ENCODE data around the gene C10orf143.
"Not testable (repeated sequence)": the region's sequence is repeated elsewhere in the genome, so short reads cannot be mapped to it uniquely, and the experiment has no call there.

The C10orf143 gene

DNA sequence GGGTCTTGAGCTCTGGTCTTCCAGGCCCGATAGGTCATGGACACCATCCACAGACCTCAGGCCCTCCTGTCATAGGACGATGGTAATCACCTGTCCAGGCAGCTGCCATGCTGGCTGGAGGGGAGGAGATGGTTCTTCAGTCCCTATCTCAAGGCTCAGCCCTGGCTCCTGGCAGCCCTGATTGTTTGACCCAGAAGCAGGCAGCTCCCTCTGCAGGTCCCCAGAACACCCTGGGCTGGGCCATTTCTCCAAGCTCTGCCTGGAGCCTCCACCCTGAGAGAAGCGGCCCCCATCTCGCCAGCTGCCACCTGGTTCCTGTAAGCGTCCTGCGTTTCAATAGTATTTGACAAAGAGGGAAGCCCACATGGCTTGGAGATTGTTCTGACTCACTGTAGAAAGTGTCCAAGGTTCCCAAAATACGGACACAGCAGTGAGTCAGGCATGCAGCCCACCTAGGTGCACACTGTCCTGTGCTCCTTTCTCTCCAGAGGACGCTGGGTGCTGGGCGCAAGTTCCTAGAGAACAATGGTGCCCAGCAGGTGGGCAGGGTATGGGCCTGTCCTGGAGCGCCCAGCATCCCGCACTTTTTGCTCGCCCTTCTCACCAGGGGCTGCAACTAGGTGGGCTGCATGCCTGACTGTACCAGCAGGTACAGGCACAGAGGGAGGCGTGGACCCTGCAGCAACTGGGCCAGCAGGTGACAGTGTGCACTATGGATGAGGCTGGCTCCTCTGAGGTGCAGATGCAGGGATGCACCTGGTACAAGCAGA is 74.1 kb downstream of the C10orf143 start:
- no peak for DNase-seq (ENCODE audit: low read depth in 2 of 2)

- no peak for DNase-seq (ENCODE audit: low read depth in 2 of 2)
These were observed 81.4 kb downstream of the C10orf143 start for GRCh38 chr10:130029209-130029608.

DNA sequence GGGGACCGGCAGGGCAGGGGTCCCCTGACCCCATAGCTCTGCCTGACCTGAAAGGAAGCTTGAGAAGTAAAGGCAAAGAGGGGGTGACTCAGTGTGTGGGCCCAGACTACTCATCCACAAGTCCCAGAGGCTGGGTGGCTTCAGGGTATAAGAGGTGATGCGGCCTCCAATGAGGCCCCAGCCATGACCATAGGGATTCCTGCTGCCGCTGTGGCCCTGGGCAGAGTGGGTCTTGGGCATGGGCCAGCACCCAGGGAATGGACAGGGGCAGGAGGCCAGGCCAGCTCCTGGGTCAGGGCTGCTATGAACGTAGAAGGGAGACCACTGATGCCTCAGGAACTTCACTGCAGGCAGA is 82.2 kb downstream of the C10orf143 start:
- DNase-seq (ENCODE audit: low read depth in 2 of 2): no peak

DNA sequence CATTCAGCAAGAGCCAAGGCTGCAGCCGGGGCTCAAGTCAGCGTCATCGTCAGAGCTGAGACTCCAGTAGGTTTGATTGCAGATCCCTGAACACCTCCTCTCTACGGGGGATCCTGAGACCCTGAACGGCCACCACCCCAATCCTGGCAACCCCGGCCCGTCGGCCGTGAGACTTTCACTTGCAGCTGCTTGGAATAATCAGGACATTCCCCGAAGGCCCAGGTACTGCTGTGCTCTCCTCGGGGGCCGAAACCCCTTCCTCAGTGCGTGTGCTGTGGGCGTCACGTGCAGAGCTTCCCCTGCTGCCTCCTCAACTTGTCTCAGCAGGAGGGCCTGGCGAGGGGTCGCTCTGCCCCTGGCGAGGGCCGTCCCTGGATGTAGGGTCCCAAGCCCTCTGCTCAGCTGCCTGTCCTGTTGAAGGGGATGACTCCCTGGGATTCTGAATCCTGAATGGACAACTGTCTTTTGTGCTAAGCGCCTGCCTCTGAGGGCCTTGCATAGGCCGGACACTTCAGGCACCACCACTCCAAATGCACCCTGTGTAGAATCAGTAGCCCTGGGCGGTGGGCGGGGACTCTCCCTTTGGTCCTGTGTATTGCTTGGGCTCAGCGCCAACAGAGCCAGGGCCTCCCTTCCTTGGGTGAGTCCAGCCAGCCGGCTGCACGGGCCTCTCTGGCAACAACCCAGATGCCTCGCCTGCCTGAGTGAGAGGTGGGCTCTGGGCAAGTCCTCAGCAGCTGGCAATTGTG is 82.7 kb downstream of the C10orf143 start:
- DNase-seq (ENCODE audit: low read depth in 2 of 2): no peak

GRCh38 chr10:130026670-130027456 is 83.8 kb downstream of the C10orf143 start:
- DNase-seq (ENCODE audit: low read depth in 2 of 2): no peak

GRCh38 chr10:130025811-130026485 is 84.7 kb downstream of the C10orf143 start:
- DNase-seq (ENCODE audit: low read depth in 2 of 2): no peak

GRCh38 chr10:130025326-130025725 is 85.3 kb downstream of the C10orf143 start:
- no peak for DNase-seq (ENCODE audit: low read depth in 2 of 2)

- DNase-seq (ENCODE audit: low read depth in 2 of 2): no peak
These were observed 85.8 kb downstream of the C10orf143 start for GRCh38 chr10:130024779-130025325.

DNA sequence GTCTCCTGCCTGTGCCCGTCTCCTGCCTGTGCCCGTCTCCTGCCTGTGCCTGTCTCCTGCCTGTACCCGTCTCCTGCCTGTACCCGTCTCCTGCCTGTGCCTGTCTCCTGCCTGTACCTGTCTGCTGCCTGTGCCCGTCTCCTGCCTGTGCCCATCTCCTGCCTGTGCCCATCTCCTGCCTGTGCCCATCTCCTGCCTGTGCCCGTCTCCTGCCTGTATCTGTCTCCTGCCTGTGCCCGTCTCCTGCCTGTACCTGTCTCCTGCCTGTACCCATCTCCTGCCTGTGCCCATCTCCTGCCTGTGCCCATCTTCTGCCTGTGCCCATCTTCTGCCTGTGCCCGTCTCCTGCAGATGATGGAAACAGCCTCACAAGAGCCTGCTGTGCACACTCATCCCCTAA is 86.3 kb downstream of the C10orf143 start:
- DNase-seq (ENCODE audit: low read depth in 2 of 2): not testable (repeated sequence)

DNA sequence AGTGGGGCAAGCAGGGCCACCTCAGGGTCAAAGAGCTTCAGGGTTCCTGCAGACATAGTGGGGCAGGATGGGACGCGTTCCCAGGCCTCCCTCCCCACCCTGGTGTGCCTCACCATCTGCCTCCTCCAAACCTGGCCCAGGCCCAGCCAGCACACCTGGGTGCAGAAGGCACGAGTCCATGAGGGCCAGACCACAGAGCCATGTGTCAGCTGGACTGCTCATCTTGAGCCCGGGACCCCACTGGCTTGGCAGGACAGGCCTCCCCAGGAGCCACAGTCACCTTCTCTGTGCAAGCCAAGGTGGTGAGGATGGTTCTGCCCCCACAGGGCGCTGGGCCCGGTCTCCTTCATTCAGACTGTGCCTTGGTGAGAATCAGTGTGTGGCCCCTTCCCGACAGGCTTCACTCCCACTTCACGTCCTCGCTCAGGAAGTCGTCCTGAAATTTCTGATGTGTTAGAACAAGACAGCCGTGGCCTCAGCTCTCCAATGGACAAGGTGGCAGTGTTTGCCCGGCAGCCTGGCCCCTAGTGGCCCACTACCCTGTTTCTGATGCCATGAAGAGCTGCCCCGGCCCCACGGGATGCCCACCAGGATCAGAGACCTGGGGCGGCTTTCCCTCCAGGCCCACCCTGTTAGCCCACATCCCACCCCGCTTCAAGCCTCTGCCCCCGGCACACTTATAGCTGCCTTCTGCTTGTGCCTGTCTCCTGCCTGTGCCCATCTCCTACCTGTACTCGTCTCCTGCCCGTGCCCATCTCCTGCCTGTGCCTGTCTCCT is 87.0 kb downstream of the C10orf143 start:
- no peak for DNase-seq (ENCODE audit: low read depth in 2 of 2)

GRCh38 chr10:130022511-130023299 is 87.9 kb downstream of the C10orf143 start:
- DNase-seq (ENCODE audit: low read depth in 2 of 2): no peak

DNA sequence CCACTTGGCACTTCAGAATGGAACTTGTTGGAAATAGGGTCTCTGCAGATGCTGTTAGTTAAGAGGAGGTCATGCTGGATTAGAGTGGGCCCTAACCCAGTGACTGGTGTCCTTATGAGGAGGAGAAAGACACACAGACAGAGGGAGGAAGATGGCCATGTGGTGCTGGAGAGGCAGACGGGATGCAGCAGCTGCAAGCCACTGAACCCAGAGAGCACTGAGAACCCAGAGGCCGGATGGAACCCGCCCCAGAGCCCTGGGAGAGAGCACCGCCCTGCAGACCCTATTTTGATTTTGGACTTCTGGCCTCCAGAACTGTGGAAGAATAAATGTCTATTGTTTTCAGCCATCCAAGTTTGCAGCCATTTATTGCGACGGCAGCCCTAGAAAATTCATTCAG is 88.5 kb downstream of the C10orf143 start:
- DNase-seq (ENCODE audit: low read depth in 2 of 2): no peak

DNA sequence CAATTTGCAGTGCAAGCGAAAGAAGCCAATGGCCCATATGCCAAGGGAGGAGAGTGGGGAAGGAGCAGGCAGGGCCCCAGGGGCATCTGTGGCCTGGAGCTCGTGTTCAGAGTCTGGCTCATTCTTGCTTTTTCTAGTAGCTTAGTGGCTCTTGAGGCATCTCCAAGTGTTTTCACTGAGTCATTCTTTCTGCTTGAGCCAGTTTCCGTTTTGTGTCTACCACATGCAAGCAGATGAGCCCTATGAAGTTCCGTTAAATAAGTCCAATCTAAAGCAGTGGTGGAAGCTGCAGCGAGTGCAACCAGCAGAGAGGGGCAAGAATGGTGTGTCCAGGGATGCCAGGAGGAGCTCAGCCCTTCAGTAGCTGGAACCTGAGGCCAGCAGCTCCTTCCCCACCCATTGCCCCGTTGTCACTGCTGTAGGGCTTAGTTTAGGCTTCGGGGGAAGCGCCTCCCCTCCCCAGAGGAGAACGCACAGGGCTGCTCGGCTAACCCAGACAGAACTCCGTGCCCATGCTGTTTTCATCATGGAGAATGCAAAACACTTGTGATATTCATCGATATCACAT is 89.2 kb downstream of the C10orf143 start:
- no peak for DNase-seq (ENCODE audit: low read depth in 2 of 2)

DNA sequence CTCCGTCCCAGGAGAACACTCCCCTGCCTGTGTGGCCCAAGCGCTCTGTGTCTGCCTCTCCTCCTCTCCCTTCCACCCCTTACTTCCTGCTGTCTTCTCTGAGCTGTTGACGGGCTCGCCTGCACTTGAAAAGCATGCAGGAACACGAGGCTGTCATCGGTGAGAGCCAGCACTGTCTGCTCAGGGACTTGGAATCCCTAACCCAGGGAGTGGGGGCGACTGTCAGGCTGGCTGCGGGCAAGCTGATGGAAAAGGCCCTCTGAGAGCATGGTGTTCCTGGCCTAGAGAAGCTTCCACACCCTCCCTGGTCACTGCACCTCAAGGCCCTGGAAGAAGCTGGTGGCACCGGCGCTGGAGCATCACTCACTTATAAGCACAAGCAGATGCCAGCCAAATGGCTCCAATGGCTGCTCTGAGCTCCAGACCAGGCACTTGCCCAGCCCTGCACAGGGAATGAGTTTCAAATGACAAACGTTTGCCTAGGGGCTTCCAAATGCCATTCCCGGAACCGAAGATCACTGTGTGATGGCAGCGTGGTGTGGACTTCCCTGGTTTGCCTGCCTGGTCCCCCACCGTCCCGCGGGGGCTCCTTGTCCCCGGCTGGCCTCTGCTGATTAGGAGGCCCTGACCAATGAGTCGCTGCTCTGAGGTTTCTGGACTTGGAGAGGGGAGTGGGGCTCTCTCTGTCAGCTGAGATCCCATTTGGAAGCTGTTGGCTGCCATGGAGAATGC is 89.8 kb downstream of the C10orf143 start:
- no peak for DNase-seq (ENCODE audit: low read depth in 2 of 2)

DNA sequence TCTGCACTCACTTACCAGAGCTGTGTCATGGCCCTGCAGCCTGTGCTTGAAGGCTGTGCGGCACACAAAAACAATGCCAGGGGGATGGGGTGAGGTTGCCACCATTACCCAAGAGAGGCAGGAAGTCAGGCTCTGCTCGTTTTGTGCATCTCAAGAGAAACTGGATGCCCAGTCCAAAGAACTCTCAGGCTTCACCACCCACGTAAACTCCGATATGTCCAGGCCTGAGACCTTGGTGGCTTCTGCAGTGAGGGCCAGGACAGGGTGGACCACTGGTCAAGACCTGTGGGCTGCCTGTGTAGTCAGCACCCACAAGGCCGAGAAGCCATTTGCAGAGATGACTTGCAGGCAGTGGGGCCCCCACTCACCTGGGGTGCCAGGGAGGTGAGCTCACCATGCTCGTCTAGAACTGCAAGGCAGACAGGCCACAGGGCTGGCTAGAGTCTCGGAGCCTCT is 91.9 kb downstream of the C10orf143 start:
- no peak for DNase-seq (ENCODE audit: low read depth in 2 of 2)

DNA sequence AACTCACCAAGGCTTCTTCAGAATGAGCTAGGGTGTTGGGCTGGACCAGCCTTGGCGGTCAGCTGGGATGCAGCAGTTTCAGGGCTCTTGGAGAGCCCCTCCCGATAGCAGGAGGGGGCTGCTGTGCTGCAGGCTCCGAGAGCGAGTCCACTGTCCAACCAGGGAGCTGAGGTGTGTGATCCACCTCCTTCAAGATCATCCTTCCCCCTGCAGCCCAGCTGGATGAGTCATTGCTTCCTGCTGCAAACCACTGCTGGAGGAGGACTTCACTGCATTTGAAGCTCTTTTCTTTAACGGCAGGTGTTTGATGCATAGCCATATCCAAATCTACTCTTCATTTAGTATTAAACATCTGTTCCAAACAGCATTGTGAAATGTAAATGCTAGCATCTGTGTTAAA is 92.4 kb downstream of the C10orf143 start:
- DNase-seq (ENCODE audit: low read depth in 2 of 2): no peak

GRCh38 chr10:130017631-130018022 is 93.0 kb downstream of the C10orf143 start:
- DNase-seq (ENCODE audit: low read depth in 2 of 2): no peak

GRCh38 chr10:130016993-130017630 is 93.5 kb downstream of the C10orf143 start:
- no peak for DNase-seq (ENCODE audit: low read depth in 2 of 2)
